Lower leg skin (tissue), 3 donors: ENCODE measurements around the gene AFG3L2.
"Not testable (repeated sequence)": the region's sequence is repeated elsewhere in the genome, so short reads cannot be mapped to it uniquely, and the experiment has no call there.

ENCODE experiments used
- POLR2A ChIP-seq, 2 donors: fragments of 450-650 bp; IDR thresholded peaks; one replicate each; pipeline ENCODE4 v1.6.1; 2016 to 2017; ENCODE audit warnings: antibody characterized with exemption in 2 of 2, mild to moderate bottlenecking in 1 of 2, moderate library complexity in 1 of 2
- TF ChIP-seq, protein P1 (sequence below), 3 donors: fragments of 450-650 bp; IDR thresholded peaks; one replicate each; pipeline ENCODE4 v1.5.1; 2016; ENCODE audit warnings: antibody characterized with exemption in 3 of 3, mild to moderate bottlenecking in 3 of 3, moderate library complexity in 2 of 3

DNA sequence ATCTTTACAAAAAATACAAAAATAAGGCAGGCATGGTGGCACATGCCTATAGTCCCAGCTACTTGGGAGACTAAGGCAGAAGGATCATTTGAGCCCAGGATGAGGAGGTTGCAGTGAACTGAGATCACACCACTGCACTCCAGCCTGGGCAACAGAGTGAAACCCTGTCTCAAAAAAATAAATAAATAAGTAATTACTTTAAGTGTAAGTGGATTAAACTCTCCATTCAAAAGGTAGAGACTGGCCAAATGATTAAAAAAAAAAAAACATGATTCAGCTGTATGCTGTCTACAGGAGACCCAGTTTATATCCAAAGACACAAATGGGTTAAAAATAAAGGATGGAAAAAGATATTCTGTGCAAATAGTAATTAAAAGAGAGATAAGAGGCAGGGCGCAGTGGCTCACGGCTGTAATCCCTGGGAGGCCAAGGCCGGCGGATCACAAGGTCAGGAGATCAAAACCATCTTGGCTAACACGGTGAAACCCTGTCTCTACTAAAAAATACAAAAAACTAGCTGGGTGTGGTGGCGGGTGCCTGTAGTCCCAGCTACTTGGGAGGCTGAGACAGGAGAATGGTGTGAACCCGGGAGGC, 5.3 kb upstream of the AFG3L2 start:
- TF ChIP-seq, protein P1, sequence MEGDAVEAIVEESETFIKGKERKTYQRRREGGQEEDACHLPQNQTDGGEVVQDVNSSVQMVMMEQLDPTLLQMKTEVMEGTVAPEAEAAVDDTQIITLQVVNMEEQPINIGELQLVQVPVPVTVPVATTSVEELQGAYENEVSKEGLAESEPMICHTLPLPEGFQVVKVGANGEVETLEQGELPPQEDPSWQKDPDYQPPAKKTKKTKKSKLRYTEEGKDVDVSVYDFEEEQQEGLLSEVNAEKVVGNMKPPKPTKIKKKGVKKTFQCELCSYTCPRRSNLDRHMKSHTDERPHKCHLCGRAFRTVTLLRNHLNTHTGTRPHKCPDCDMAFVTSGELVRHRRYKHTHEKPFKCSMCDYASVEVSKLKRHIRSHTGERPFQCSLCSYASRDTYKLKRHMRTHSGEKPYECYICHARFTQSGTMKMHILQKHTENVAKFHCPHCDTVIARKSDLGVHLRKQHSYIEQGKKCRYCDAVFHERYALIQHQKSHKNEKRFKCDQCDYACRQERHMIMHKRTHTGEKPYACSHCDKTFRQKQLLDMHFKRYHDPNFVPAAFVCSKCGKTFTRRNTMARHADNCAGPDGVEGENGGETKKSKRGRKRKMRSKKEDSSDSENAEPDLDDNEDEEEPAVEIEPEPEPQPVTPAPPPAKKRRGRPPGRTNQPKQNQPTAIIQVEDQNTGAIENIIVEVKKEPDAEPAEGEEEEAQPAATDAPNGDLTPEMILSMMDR (IDR thresholded peaks at IDR 0.05): not testable (repeated sequence)
- TF ChIP-seq POLR2A (IDR thresholded peaks at IDR 0.05): not testable (repeated sequence)
